GM12875 (cell line): ENCODE results near the gene KCNC1.

Experiments used
- H3K4me3 ChIP-seq: one replicate; pipeline ENCODE4 v1.5.1; 2011; ENCODE audit warnings: low read depth, low read length, control low read depth
- TF ChIP-seq, protein P1 (sequence below): IDR thresholded peaks from 2 replicates; pipeline ENCODE4 v1.5.1; 2011; ENCODE audit warnings: low read depth, mild to moderate bottlenecking, control low read depth, inconsistent platforms, low read length, moderate library complexity, borderline replicate concordance; ENCODE audit not compliant: insufficient read depth

Gene KCNC1

DNA sequence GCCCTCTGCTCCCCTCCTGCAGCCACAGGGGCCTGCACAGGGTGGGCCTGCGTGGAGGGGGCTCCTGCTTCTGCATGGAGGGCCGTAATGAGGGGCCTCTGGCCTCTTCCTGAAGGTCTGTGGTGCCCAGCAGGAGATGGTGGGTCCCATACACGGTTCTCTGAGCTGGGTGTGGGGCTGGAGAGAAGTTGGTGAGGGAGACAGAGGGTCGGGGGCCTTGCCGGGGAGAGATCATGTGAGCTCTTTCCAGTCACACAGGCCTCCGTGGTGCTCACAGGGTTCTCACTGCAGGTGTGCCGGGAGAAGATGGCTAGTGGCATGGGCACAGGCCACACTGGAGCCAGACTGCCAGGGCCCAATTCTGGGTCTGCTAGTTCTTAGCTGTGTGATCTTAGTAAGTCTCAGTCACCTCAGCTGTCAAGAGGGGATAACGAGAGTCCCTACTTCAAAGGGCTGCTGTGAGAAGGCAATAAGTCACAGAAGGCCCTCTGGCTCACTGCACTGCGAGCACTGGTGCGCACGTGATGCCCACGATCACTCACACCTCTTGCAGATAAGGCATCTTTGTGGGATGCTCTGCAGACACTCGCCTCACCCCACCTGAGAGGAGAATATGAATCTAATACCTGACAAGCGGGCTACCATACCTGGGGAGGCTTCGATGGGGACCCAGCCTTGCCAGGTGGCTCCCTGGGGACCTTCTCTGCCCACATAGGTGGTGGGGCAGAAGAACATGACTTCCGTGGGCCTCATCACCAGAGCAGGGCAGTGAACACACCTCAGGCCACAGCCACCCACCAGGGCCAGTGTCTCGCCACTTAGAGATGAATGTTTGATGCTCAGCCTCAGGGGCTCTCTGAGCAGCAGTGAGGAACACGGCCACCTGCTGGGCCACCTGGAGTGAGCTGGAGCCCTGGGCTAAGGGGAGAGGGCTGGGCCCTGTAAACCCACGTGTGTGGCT lies 14.5 kb downstream of the KCNC1 start:
- H3K4me3 ChIP-seq, result no peak overlapping the region
- TF ChIP-seq, protein P1, sequence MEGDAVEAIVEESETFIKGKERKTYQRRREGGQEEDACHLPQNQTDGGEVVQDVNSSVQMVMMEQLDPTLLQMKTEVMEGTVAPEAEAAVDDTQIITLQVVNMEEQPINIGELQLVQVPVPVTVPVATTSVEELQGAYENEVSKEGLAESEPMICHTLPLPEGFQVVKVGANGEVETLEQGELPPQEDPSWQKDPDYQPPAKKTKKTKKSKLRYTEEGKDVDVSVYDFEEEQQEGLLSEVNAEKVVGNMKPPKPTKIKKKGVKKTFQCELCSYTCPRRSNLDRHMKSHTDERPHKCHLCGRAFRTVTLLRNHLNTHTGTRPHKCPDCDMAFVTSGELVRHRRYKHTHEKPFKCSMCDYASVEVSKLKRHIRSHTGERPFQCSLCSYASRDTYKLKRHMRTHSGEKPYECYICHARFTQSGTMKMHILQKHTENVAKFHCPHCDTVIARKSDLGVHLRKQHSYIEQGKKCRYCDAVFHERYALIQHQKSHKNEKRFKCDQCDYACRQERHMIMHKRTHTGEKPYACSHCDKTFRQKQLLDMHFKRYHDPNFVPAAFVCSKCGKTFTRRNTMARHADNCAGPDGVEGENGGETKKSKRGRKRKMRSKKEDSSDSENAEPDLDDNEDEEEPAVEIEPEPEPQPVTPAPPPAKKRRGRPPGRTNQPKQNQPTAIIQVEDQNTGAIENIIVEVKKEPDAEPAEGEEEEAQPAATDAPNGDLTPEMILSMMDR, result no peak

DNA sequence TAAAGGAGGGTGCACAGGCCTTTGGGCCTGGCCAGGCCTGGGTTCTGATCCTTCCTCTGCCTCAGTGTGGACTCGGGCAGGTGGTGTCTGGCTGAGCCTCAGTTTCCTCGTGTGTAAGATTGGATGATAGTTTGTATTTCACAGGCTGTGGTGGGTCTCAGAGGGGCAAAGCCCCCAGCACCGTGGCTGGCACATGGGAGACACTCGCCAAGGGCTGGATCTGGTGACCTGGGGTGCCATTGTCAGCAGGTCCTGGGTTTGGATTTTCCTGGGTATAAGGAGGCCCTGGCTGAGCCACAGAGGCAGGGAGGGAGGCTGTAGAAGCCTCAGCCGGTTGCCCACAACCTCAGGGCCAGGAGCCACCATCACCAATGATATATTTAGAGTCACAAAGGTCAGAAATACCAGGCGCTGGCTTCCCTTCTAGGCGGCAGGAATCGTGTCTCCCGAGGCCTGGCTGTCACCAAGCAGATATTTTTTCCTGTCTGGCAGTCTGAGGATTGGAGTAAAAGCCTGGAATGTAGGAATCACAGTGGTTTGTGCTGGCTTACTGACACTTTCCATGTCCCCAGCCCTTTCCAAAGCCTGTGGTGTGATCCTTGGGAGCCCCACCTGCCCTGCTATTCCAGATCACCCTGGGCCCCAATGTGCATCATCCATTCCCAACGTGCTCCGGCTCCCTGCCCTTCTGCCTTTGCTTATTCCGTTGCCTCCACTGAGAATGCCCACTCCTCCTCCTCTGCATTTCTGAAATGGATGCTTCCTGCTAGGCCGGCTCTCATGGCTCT lies 15.6 kb downstream of the KCNC1 start:
- H3K4me3 ChIP-seq, result no peak overlapping the region
- TF ChIP-seq, protein P1, result no peak

DNA sequence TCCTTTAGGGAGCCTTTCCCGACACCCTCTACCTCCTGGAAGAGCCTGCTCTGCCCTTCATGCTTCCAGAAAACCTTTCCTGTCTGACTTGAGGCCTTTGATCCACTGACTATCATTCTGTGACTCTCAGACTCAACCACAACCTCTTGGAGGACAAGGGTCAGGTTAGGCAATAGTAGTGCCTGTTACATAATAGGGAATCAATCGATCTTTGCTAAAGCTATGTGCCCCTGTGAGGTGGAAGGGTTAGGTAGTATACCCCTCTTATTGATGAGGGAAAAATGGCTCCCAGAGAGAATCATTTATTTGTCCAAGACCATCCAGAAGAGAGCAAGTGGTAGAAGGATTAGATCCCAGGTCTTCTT lies 16.2 kb downstream of the KCNC1 start:
- no peak overlapping the region for H3K4me3 ChIP-seq
- TF ChIP-seq, protein P1, result no peak

DNA sequence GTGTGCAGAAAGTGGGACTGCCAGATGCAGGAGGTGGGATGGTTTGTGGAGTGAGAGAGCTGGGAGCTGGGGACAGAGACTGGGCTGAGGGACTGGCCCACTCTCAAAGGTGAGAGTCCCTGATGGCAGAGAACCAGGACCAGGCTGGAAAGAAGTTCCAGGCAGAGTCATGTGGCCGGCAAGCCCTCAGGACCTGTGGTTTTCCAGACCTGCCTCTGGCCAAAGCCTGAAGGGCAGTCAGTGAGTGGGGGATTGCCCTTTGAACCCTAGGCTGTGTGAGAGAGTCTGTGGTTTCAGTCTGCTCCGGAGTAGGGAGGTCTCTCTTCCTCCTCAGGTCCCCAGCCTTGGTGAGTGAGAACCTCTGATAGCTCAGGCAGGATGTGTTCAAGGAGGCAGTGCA lies 17.0 kb downstream of the KCNC1 start:
- TF ChIP-seq, protein P1, result no peak
- no peak overlapping the region for H3K4me3 ChIP-seq

DNA sequence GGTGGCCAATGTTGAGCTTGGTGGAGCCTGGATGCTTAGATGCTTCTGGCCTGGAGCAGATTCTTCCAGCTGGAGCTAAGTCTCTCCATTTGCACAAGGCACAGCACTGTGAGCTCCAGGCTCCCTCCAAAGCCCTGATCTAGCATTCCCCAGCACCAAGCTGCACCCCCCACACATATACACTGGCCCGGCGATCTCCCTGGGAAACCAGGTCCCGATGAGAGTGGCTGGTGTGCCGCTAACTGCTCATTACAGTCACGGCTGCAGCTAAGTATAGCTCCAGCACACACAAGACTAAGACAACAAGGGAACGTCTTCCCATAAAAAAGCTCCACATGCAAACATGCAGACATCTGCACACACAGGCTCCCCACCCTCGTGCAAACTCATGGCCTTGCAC lies 17.6 kb downstream of the KCNC1 start:
- H3K4me3 ChIP-seq, result no peak overlapping the region
- TF ChIP-seq, protein P1, result no peak

DNA sequence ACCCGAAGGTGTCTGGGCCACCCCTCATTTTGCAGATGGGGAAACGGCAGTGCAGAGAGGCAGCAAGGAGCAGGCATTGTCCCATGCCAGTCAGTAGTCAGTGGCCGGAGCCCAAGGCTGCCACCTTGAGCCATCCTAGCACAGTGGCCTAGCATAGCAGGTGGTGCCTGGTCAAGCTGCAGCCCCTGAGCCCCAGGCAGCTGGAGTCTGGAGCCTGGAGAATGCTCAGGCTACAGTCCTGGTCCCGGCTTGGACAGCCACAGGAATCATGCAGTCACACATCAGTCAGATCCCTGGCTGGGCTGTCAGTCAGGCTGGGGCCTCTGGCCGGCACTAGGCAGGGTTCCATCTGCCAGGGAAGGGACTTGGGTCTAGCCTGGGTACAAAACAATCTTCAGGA lies 18.6 kb downstream of the KCNC1 start:
- H3K4me3 ChIP-seq, result no peak overlapping the region
- TF ChIP-seq, protein P1, result no peak
